Fibroblast of pulmonary artery (primary cell): ENCODE data around the gene RPS17.
A peak's percentile ranks its signal among the peaks of the same experiment; 100 is the strongest.

ENCODE experiments used
- DNase-seq: peaks from one replicate; pipeline ENCODE4 v3.0.0-alpha.2; 2010; ENCODE audit warnings: low read depth
- H3K4me3 ChIP-seq: replicated peaks from 2 replicates; pipeline ENCODE4 v1.5.1; 2011; ENCODE audit warnings: low read depth, mild to moderate bottlenecking, control low read depth, low read length, moderate library complexity
- TF ChIP-seq, protein P1 (sequence below): IDR thresholded peaks from 2 replicates; pipeline ENCODE4 v1.5.1; 2011; ENCODE audit warnings: mild to moderate bottlenecking, control low read depth, low read length, inconsistent platforms; ENCODE audit errors: missing control alignments

RPS17 gene

DNA sequence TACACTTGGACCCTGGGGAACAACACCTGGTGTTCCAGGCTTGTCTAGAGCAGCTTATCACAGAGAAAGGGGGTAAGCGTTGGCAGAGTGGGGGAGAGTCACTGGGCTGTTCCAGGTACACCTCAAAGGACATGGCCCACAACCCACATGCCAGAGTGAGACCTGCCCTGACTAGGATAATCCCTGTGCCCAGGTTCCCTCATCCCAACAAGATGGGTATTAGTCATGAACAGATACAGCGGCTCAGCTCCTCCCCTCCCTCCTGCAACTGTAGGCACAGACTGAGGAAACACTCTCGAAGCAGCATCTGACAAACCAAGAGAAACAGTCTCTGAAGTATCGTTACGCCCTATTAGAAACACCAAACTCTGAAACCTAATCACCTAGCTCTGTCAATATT lies 32.1 kb upstream of the RPS17 start:
- TF ChIP-seq, protein P1, sequence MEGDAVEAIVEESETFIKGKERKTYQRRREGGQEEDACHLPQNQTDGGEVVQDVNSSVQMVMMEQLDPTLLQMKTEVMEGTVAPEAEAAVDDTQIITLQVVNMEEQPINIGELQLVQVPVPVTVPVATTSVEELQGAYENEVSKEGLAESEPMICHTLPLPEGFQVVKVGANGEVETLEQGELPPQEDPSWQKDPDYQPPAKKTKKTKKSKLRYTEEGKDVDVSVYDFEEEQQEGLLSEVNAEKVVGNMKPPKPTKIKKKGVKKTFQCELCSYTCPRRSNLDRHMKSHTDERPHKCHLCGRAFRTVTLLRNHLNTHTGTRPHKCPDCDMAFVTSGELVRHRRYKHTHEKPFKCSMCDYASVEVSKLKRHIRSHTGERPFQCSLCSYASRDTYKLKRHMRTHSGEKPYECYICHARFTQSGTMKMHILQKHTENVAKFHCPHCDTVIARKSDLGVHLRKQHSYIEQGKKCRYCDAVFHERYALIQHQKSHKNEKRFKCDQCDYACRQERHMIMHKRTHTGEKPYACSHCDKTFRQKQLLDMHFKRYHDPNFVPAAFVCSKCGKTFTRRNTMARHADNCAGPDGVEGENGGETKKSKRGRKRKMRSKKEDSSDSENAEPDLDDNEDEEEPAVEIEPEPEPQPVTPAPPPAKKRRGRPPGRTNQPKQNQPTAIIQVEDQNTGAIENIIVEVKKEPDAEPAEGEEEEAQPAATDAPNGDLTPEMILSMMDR: no peak
- no peak for DNase-seq
- H3K4me3 ChIP-seq: no peak overlapping the region

DNA sequence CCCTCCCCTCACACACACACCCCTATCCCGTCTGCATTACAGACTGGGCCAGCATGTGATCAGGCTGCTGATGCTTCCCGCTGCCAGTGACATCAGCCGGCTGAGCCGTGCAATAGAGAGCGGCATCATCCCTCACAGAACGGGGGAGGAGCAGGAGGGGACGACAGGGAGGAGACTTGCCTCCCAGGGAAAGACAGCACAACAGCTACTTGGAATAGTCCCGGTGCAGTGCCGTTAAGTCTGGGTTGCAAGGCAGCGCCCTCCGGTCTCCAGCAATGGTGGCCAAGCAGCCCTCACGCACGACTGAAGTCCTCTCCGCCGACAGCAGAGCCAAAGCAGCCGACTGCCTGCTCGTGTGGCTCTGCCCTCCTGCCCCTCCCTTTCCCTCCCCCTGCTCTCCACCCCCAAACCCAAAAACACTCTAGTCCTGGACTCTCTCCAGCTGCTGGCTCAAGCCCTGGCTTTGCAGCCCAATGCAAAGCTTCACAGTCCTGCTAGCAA lies 31.5 kb upstream of the RPS17 start:
- H3K4me3 ChIP-seq: peak overlapping the region; percentile 38
- peak; percentile 59 for DNase-seq
- TF ChIP-seq, protein P1: no peak

DNA sequence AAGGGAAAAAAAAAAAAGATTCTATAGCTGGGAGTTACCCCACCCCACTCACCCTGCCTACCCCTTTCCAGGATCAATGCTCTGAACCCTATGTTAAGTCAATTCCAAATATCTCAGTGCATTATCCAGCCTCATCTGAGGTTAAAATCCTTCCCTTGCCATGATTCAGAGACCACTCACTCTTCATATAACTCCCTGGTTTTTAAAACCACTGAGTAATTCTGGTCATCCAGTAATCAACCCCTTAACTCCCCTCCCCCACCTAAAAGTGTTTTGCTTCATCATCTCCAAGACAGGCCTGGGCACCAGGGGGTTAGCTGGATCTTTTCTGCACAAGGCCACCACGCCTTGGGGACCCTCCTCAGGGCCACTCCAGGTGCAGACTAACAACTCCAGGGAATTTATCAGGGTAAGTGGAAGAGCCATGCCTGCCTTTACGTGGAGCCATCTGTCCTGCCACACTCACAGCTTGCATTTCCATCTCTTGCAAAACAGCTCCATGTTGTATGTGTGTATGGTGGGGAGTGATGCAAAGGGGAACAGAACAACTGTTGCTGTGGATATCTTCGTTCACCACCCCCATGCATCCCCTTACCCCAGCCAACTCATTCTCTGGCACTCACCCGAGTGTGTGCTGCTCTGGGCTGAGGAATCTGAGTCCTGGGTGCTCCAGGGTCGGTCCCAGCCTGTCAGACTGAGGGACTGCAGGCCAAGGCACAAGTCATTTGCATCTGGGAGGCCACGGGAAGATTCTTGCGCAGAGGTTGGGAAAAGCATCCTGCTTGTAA lies 30.7 kb upstream of the RPS17 start:
- no peak for DNase-seq
- TF ChIP-seq, protein P1: no peak
- H3K4me3 ChIP-seq: no peak overlapping the region

DNA sequence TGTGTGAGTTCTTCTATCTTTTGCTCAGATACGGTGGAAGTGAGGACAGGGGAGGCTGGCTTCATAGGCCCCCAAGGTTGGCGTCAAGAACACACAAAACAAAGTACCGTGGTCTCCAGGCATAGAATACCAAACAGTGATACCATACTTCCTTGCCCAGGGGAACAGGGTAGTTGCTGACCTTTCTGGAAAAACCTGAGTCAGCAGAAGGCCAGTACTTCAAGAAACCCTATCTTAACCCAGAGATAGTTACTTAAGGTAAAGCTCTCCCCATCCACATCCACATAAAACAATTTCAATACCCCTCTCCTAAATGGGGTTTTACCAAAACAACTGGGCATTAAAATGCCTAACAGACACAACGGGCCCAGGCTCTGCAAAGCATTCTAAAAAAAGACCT lies 29.6 kb upstream of the RPS17 start:
- DNase-seq: no peak
- no peak overlapping the region for H3K4me3 ChIP-seq
- TF ChIP-seq, protein P1: no peak

DNA sequence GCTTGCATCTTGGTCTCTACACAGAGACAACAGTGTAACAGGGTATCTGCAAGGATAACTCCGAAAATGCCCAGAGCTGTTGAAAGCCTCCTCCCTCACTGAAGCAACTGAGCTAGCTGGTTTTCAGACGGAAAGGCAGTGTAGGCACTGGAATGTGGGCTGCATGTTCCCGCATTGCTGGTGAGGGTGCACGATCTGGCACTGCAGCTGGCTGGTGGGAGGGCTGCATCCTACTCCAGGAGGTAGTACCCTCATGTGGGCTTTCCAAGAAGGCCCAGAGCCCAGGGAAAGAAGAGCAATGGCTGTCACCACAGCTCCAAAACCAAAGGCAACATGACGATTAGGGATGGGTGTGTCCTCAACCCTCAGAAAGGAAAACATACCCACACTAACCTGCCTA lies 28.7 kb upstream of the RPS17 start:
- TF ChIP-seq, protein P1: no peak
- no peak for DNase-seq
- H3K4me3 ChIP-seq: no peak overlapping the region

DNA sequence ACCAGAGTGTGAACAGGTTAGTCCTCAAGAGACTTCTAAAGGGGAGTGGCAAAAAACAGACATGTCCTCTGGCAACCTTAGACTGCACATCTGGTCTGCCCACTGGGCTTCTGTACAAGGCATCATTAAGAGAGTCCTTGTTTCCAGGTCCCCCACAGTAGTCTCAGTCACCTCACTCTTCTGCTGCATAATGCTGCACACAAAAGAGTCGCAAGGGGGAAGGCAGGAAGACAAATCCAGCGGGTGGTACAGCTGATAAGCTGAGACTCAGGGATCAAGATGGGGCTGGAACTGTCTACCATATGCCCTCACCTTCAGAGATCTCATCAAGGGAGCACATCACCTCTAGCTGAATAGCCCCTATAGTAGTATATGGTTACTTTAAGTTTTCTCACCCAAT lies 27.4 kb upstream of the RPS17 start:
- TF ChIP-seq, protein P1: no peak
- H3K4me3 ChIP-seq: no peak overlapping the region
- DNase-seq: no peak

DNA sequence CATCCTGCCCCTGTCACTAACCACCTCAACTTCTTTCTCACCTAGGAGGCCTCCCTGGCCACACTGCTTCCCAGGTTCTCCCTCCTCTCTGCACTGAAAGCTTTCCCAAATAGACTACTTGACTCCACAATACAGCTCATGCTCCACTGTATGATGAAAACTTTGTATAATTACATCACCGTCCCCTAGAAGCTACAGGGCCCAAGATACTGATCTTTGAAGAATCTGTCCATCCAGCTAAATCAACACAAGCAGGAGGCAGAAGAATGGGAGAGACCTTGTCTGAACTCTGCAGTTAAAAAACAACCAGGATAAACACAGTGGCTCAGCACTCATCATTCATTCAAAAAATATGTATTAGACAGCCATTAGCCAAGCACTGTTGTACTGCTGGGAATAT lies 26.4 kb upstream of the RPS17 start:
- no peak overlapping the region for H3K4me3 ChIP-seq
- DNase-seq: peak; percentile 9
- TF ChIP-seq, protein P1: no peak
